Mammary epithelial cell (primary cell): ENCODE data around the gene TUBB2A.
"Not testable (repeated sequence)": the region's sequence is repeated elsewhere in the genome, so short reads cannot be mapped to it uniquely, and the experiment has no call there.

Experiments
- CTCF ChIP-seq, 2 donors: IDR thresholded peaks in 1 of 2; conservative IDR thresholded peaks in 1 of 2; 2 replicates each; pipeline ENCODE4 v1.5.1; 2011 to 2012; ENCODE audit warnings: inconsistent platforms in 2 of 2, low read length in 2 of 2, mild to moderate bottlenecking in 2 of 2, control low read depth in 1 of 2, low read depth in 1 of 2; ENCODE audit not compliant: insufficient read depth in 1 of 2; ENCODE audit errors: extremely low read depth in 1 of 2
- EZH2 ChIP-seq: IDR thresholded peaks from 2 replicates; pipeline ENCODE4 v1.6.1; 2012; ENCODE audit warnings: low read length, inconsistent platforms, borderline replicate concordance

- TF ChIP-seq CTCF (conservative IDR thresholded peaks at IDR 0.05 in 1 of 2, IDR thresholded peaks at IDR 0.05 in 1 of 2; ENCODE audit: extremely low read depth in 1 of 2, insufficient read depth in 1 of 2, low read depth in 1 of 2, low read length in 2 of 2); EZH2: not testable (repeated sequence)
Observed at GRCh38 chr6:3137873-3138272, 19.5 kb downstream of the TUBB2A start.
